ENCODE measurements around the gene TVP23C.

The TVP23C gene

GRCh38 chr17:15457723-15458094, 105.6 kb downstream of the TVP23C start:
- Histone ChIP-seq H3K36me3 (ENCODE audit: control insufficient read depth, insufficient read depth, low read length) (peaks cover 4% of the 10 kb centered on the region; the same call in 1 of the 2 replicates), H3K9ac (ENCODE audit: low read depth, low read length) (no peak overlapping the region), H3K27ac (ENCODE audit: low read depth, low read length) (peak overlapping the region; percentile 33), H3K4me3 (ENCODE audit: low read depth, low read length) (no peak overlapping the region), H3K27me3 (ENCODE audit: control insufficient read depth, insufficient read depth, low read length) (no peaks in the 10 kb centered on the region), H3K4me1 (ENCODE audit: control insufficient read depth, insufficient read depth, low read length) (no peaks in the 10 kb centered on the region), H3K9me3 (ENCODE audit: control insufficient read depth, insufficient read depth, low read length) (no peaks in the 10 kb centered on the region)

- Histone ChIP-seq H3K36me3 (ENCODE audit: control insufficient read depth, insufficient read depth, low read length) (peaks cover 4% of the 10 kb centered on the region; the same call in 1 of the 2 replicates), H3K4me3 (ENCODE audit: low read depth, low read length) (no peak overlapping the region), H3K9me3 (ENCODE audit: control insufficient read depth, insufficient read depth, low read length) (no peaks in the 10 kb centered on the region), H3K27ac (ENCODE audit: low read depth, low read length) (peak overlapping the region; percentile 33), H3K9ac (ENCODE audit: low read depth, low read length) (no peak overlapping the region), H3K27me3 (ENCODE audit: control insufficient read depth, insufficient read depth, low read length) (no peaks in the 10 kb centered on the region), H3K4me1 (ENCODE audit: control insufficient read depth, insufficient read depth, low read length) (no peaks in the 10 kb centered on the region)
These were observed 106.1 kb downstream of the TVP23C start for GRCh38 chr17:15456972-15457722.

GRCh38 chr17:15456496-15456895, 106.8 kb downstream of the TVP23C start:
- Histone ChIP-seq H3K27me3 (ENCODE audit: control insufficient read depth, insufficient read depth, low read length) (no peaks in the 10 kb centered on the region), H3K9ac (ENCODE audit: low read depth, low read length) (no peak overlapping the region), H3K4me3 (ENCODE audit: low read depth, low read length) (no peak overlapping the region), H3K4me1 (ENCODE audit: control insufficient read depth, insufficient read depth, low read length) (no peaks in the 10 kb centered on the region), H3K36me3 (ENCODE audit: control insufficient read depth, insufficient read depth, low read length) (peaks cover 4% of the 10 kb centered on the region; the same call in 1 of the 2 replicates), H3K9me3 (ENCODE audit: control insufficient read depth, insufficient read depth, low read length) (no peaks in the 10 kb centered on the region), H3K27ac (ENCODE audit: low read depth, low read length) (no peak overlapping the region)

- H3K36me3 ChIP-seq (ENCODE audit: control insufficient read depth, insufficient read depth, low read length) = peaks cover 4% of the 10 kb centered on the region; the same call in 1 of the 2 replicates
- H3K4me1 ChIP-seq (ENCODE audit: control insufficient read depth, insufficient read depth, low read length) = no peaks in the 10 kb centered on the region
- H3K9ac ChIP-seq (ENCODE audit: low read depth, low read length) = no peak overlapping the region
- H3K4me3 ChIP-seq (ENCODE audit: low read depth, low read length) = no peak overlapping the region
- no peaks in the 10 kb centered on the region for H3K9me3 ChIP-seq (ENCODE audit: control insufficient read depth, insufficient read depth, low read length)
- no peaks in the 10 kb centered on the region for H3K27me3 ChIP-seq (ENCODE audit: control insufficient read depth, insufficient read depth, low read length)
- H3K27ac ChIP-seq (ENCODE audit: low read depth, low read length) = no peak overlapping the region
These were observed 108.9 kb downstream of the TVP23C start for GRCh38 chr17:15454346-15454745.

GRCh38 chr17:15453782-15454181, 109.5 kb downstream of the TVP23C start:
- Histone ChIP-seq H3K27ac (ENCODE audit: low read depth, low read length) (no peak overlapping the region), H3K9ac (ENCODE audit: low read depth, low read length) (no peak overlapping the region), H3K4me1 (ENCODE audit: control insufficient read depth, insufficient read depth, low read length) (no peaks in the 10 kb centered on the region), H3K36me3 (ENCODE audit: control insufficient read depth, insufficient read depth, low read length) (peaks cover 4% of the 10 kb centered on the region; the same call in 1 of the 2 replicates), H3K4me3 (ENCODE audit: low read depth, low read length) (no peak overlapping the region), H3K9me3 (ENCODE audit: control insufficient read depth, insufficient read depth, low read length) (no peaks in the 10 kb centered on the region), H3K27me3 (ENCODE audit: control insufficient read depth, insufficient read depth, low read length) (no peaks in the 10 kb centered on the region)

GRCh38 chr17:15453246-15453645, 110.0 kb downstream of the TVP23C start:
- Histone ChIP-seq H3K4me1 (ENCODE audit: control insufficient read depth, insufficient read depth, low read length) (no peaks in the 10 kb centered on the region), H3K27me3 (ENCODE audit: control insufficient read depth, insufficient read depth, low read length) (no peaks in the 10 kb centered on the region), H3K4me3 (ENCODE audit: low read depth, low read length) (no peak overlapping the region), H3K9me3 (ENCODE audit: control insufficient read depth, insufficient read depth, low read length) (no peaks in the 10 kb centered on the region), H3K27ac (ENCODE audit: low read depth, low read length) (no peak overlapping the region), H3K36me3 (ENCODE audit: control insufficient read depth, insufficient read depth, low read length) (peaks cover 4% of the 10 kb centered on the region; the same call in 1 of the 2 replicates), H3K9ac (ENCODE audit: low read depth, low read length) (no peak overlapping the region)

- Histone ChIP-seq H3K9ac (ENCODE audit: low read depth, low read length) (no peak overlapping the region), H3K36me3 (ENCODE audit: control insufficient read depth, insufficient read depth, low read length) (peaks cover 4% of the 10 kb centered on the region; the same call in 1 of the 2 replicates), H3K4me3 (ENCODE audit: low read depth, low read length) (no peak overlapping the region), H3K27me3 (ENCODE audit: control insufficient read depth, insufficient read depth, low read length) (no peaks in the 10 kb centered on the region), H3K27ac (ENCODE audit: low read depth, low read length) (no peak overlapping the region), H3K4me1 (ENCODE audit: control insufficient read depth, insufficient read depth, low read length) (no peaks in the 10 kb centered on the region), H3K9me3 (ENCODE audit: control insufficient read depth, insufficient read depth, low read length) (no peaks in the 10 kb centered on the region)
These were observed 110.5 kb downstream of the TVP23C start for GRCh38 chr17:15452746-15453145.
